ENCODE data around the gene FAM20C. TPM values are rescaled to one million over a fixed set of nuclear protein-coding genes. Genes with fewer than 3 reads are reported as not detected.

FAM20C gene
- total RNA-seq, 4 donors from 2014 or later: 43.0 to 112 (median 44.0) TPM

- no peaks in the 10 kb centered on the region for H3K9me3 ChIP-seq
- no peaks in the 10 kb centered on the region for H3K27me3 ChIP-seq
- H3K4me3 ChIP-seq: no peak overlapping the region
- peaks cover 0 to 94% (median 0%) of the 10 kb centered on the region in 3 donors for H3K36me3 ChIP-seq
- no peak for DNase-seq (ENCODE audit: low spot score in 2 of 2)
- WGBS, 2 donors: 81 to 85% methylated on average over 9 to 10 of the region's 10 CpGs
- TF ChIP-seq POLR2A (IDR thresholded peaks at IDR 0.05) (no peak), EP300 (IDR thresholded peaks at IDR 0.05) (no peak)
- H3K27ac ChIP-seq: no peak overlapping the region
- H3K4me1 ChIP-seq: no peaks in the 10 kb centered on the region
These were observed 15.8 kb downstream of the FAM20C start for GRCh38 chr7:208130-208673.

- TF ChIP-seq EP300 (IDR thresholded peaks at IDR 0.05) (no peak), POLR2A (IDR thresholded peaks at IDR 0.05) (no peak), CTCF (IDR thresholded peaks at IDR 0.05) (no peak)
- Histone ChIP-seq H3K9me3 (no peaks in the 10 kb centered on the region), H3K27me3 (no peaks in the 10 kb centered on the region), H3K27ac (no peak overlapping the region), H3K4me3 (no peak overlapping the region), H3K36me3 (peaks cover 0 to 88% (median 0%) of the 10 kb centered on the region in 3 donors), H3K4me1 (no peaks in the 10 kb centered on the region)
- 90 to 92% methylated on average over 17 of the region's 17 CpGs for WGBS, 2 donors
- no peak for DNase-seq (ENCODE audit: low spot score in 2 of 2)
These were observed 16.4 kb downstream of the FAM20C start for GRCh38 chr7:208816-209215.

- no peak for DNase-seq (ENCODE audit: low spot score in 2 of 2)
- Histone ChIP-seq H3K9me3 (no peaks in the 10 kb centered on the region), H3K4me1 (peaks cover 0 to 1% (median 0%) of the 10 kb centered on the region in 4 donors), H3K36me3 (peaks cover 0 to 84% (median 0%) of the 10 kb centered on the region in 3 donors), H3K27ac (no peak overlapping the region), H3K27me3 (no peaks in the 10 kb centered on the region), H3K4me3 (no peak overlapping the region)
- WGBS, 2 donors: 86 to 89% methylated on average over 10 of the region's 10 CpGs
- TF ChIP-seq CTCF (IDR thresholded peaks at IDR 0.05) (no peak), POLR2A (IDR thresholded peaks at IDR 0.05) (no peak), EP300 (IDR thresholded peaks at IDR 0.05) (no peak)
These were observed 17.0 kb downstream of the FAM20C start for GRCh38 chr7:209416-209815.

- H3K27me3 ChIP-seq: no peaks in the 10 kb centered on the region
- H3K9me3 ChIP-seq: no peaks in the 10 kb centered on the region
- H3K4me1 ChIP-seq: peaks cover 0 to 6% (median 0%) of the 10 kb centered on the region in 4 donors
- H3K27ac ChIP-seq: no peak overlapping the region
- H3K4me3 ChIP-seq: no peak overlapping the region
- no peak for TF ChIP-seq EP300 (IDR thresholded peaks at IDR 0.05)
- no peak for TF ChIP-seq POLR2A (IDR thresholded peaks at IDR 0.05)
- TF ChIP-seq CTCF (IDR thresholded peaks at IDR 0.05): no peak
- WGBS, 2 donors: 54 to 86% methylated on average over 11 to 16 of the region's 24 CpGs
- H3K36me3 ChIP-seq: peaks cover 0 to 83% (median 0%) of the 10 kb centered on the region in 3 donors
- DNase-seq (ENCODE audit: low spot score in 2 of 2): no peak
These were observed 17.5 kb downstream of the FAM20C start for GRCh38 chr7:209906-210305.

- TF ChIP-seq CTCF (IDR thresholded peaks at IDR 0.05) (no peak), POLR2A (IDR thresholded peaks at IDR 0.05) (no peak), EP300 (IDR thresholded peaks at IDR 0.05) (no peak)
- no peaks in the 10 kb centered on the region for H3K27me3 ChIP-seq
- H3K4me1 ChIP-seq: peaks cover 0 to 7% (median 0%) of the 10 kb centered on the region in 4 donors
- H3K9me3 ChIP-seq: no peaks in the 10 kb centered on the region
- H3K36me3 ChIP-seq: peaks cover 0 to 77% (median 0%) of the 10 kb centered on the region in 3 donors
- DNase-seq (ENCODE audit: low spot score in 2 of 2): no peak
- no peak overlapping the region for H3K27ac ChIP-seq
- H3K4me3 ChIP-seq: no peak overlapping the region
- WGBS, 2 donors: 87 to 89% methylated on average over 18 to 31 of the region's 31 CpGs
These were observed 18.1 kb downstream of the FAM20C start for GRCh38 chr7:210401-210925.
